GM12878 (cell line): ENCODE results near the gene KDSR. TPM values are rescaled to one million over a fixed set of nuclear protein-coding genes. Genes with fewer than 3 reads are reported as not detected.

ENCODE experiments used
- ATAC-seq: fragments of 200-7000 bp; cut with Tn5 transposase; 3 replicates; pipeline ENCODE4 v1.9.1; 2020; ENCODE audit warnings: mild to moderate bottlenecking, moderate library complexity
- BruUV-seq: library from RNA; stranded (reverse); fragments of 400-500 nt; replicated peaks from 2 replicates; lab custom pipeline; 2021; lab: Mats Ljungman, UMichigan
- CTCF ChIA-PET: fragments of 300-600 bp; sonication (Branson Sonifier 250); formaldehyde crosslinking; extraction: SDS; loops from one replicate; lab custom pipeline; 2021; ENCODE audit warnings: inconsistent platforms; lab: Yijun Ruan, JAX
- POLR2A ChIA-PET: fragments of 350-600 bp; formaldehyde crosslinking; extraction: SDS; loops from one replicate; lab custom pipeline; 2021; ENCODE audit warnings: inconsistent platforms; lab: Charles Lee
- RAD21 ChIA-PET: fragments of 300-600 bp; sonication (Branson Sonifier 250); formaldehyde crosslinking; loops from one replicate; lab custom pipeline; 2023; ENCODE audit warnings: antibody characterized with exemption; ENCODE audit not compliant: unreplicated experiment; lab: Charles Lee
- SMC1A ChIA-PET: fragments of 300-600 bp; sonication (Branson Sonifier 250); formaldehyde crosslinking; loops from one replicate; lab custom pipeline; 2023; ENCODE audit not compliant: unreplicated experiment, uncharacterized antibody; lab: Charles Lee
- DNase-seq: peaks from one replicate; pipeline ENCODE4 v3.0.0-alpha.2; 2011; ENCODE audit warnings: low read depth, low spot score
- FAIRE-seq: peaks from 3 replicates; lab custom pipeline; 2011; peaks lifted over from hg19 to GRCh38; lab: Jason Lieb, UNC
- H2AFZ ChIP-seq: 2 replicates; pipeline ENCODE4 v1.6.0; 2011; ENCODE audit warnings: low read depth, low read length, control low read depth; ENCODE audit not compliant: control insufficient read depth
- H3K27ac ChIP-seq: 2 replicates; pipeline ENCODE4 v1.5.1; 2011; ENCODE audit warnings: control low read depth; ENCODE audit not compliant: control insufficient read depth, insufficient read depth
- H3K27me3 ChIP-seq, 2 experiments: replicated peaks in 1 of 2; 2 replicates each; pipeline versions ENCODE4 v1.6.0 to v1.6.1; 2011; ENCODE audit warnings: low read length in 1 of 2; ENCODE audit not compliant: control insufficient read depth in 2 of 2, insufficient read depth in 2 of 2
- H3K36me3 ChIP-seq, 2 experiments: 2 replicates each; pipeline ENCODE4 v1.5.1; 2011; ENCODE audit warnings: low read length in 1 of 2; ENCODE audit not compliant: control insufficient read depth in 2 of 2, insufficient read depth in 2 of 2
- H3K4me1 ChIP-seq: 2 replicates; pipeline ENCODE4 v1.6.1; 2011; ENCODE audit warnings: mild to moderate bottlenecking, low read length, moderate library complexity, mixed read lengths; ENCODE audit not compliant: control insufficient read depth, insufficient read depth
- H3K4me2 ChIP-seq: 2 replicates; pipeline ENCODE4 v1.6.0; 2011; ENCODE audit warnings: control low read depth; ENCODE audit not compliant: control insufficient read depth, insufficient read depth
- H3K4me3 ChIP-seq: fragments of 200-600 bp; sonication (generic); 2 replicates; pipeline ENCODE4 v1.5.1; 2016
- H3K79me2 ChIP-seq: 2 replicates; pipeline ENCODE4 v1.6.0; 2011; ENCODE audit warnings: low read length; ENCODE audit not compliant: control insufficient read depth, insufficient read depth
- H3K9ac ChIP-seq: 2 replicates; pipeline ENCODE4 v1.8.0; 2011; ENCODE audit warnings: low read length, control low read depth, mixed read lengths; ENCODE audit not compliant: control insufficient read depth, insufficient read depth
- H3K9me3 ChIP-seq: replicated peaks from 3 replicates; pipeline ENCODE4 v1.5.1; 2011; ENCODE audit warnings: mild to moderate bottlenecking, low read length; ENCODE audit not compliant: control insufficient read depth, insufficient read depth
- H4K20me1 ChIP-seq: 2 replicates; pipeline ENCODE4 v1.6.0; 2011; ENCODE audit not compliant: control insufficient read depth, insufficient read depth
- CHD1 ChIP-seq: IDR thresholded peaks from 2 replicates; pipeline ENCODE4 v1.6.1; 2012; ENCODE audit warnings: low read depth, low read length, improper control_type of control experiment
- EGR1 ChIP-seq, 2 experiments: IDR thresholded peaks; 1 replicate in 1 of 2; 2 replicates in 1 of 2; pipeline ENCODE4 v1.6.1; 2011 to 2012; ENCODE audit warnings: low read depth in 2 of 2, low read length in 2 of 2, borderline replicate concordance in 1 of 2, mild to moderate bottlenecking in 1 of 2, moderate library complexity in 1 of 2
- EP300 ChIP-seq, 2 experiments: fragments of 150-350 bp in 1 of 2; IDR thresholded peaks; 2 replicates each; pipeline ENCODE4 v1.6.1; 2011 to 2012; ENCODE audit warnings: low read depth in 2 of 2, low read length in 2 of 2, borderline replicate concordance in 1 of 2, improper control_type of control experiment in 1 of 2, inconsistent platforms in 1 of 2; ENCODE audit not compliant: control insufficient read depth in 1 of 2
- ESRRA ChIP-seq: IDR thresholded peaks from 2 replicates; pipeline ENCODE4 v1.6.1; 2012; ENCODE audit warnings: mild to moderate bottlenecking, low read length, improper control_type of control experiment
- IKZF2 ChIP-seq, 2 experiments: fragments of 450-650 bp; IDR thresholded peaks; 2 replicates each; pipeline ENCODE4 v1.6.1; 2017; ENCODE audit warnings: mild to moderate bottlenecking in 2 of 2, moderate library complexity in 2 of 2
- NFYA ChIP-seq: IDR thresholded peaks from 2 replicates; pipeline ENCODE4 v1.6.1; 2011; ENCODE audit warnings: low read depth, mild to moderate bottlenecking, low read length, improper control_type of control experiment, borderline replicate concordance
- NR2C1 ChIP-seq: fragments of 450-650 bp; IDR thresholded peaks from 2 replicates; pipeline ENCODE4 v1.6.1; 2017; ENCODE audit warnings: antibody characterized with exemption, mild to moderate bottlenecking, moderate library complexity
- NRF1 ChIP-seq: conservative IDR thresholded peaks from 2 replicates; pipeline ENCODE4 v1.6.1; 2011; ENCODE audit warnings: mild to moderate bottlenecking, low read depth, low read length, improper control_type of control experiment
- POU2F2 ChIP-seq: IDR thresholded peaks from 3 replicates; pipeline ENCODE4 v1.6.1; 2011; ENCODE audit warnings: low read depth, mild to moderate bottlenecking, low read length, borderline replicate concordance
- RAD51 ChIP-seq: fragments of 450-650 bp; IDR thresholded peaks from 2 replicates; pipeline ENCODE4 v1.6.1; 2016; ENCODE audit warnings: moderate library complexity, mild to moderate bottlenecking, inconsistent platforms
- RELA ChIP-seq: fragments of 450-650 bp; IDR thresholded peaks from 2 replicates; pipeline ENCODE4 v1.8.0; 2014; ENCODE audit warnings: borderline replicate concordance; ENCODE audit not compliant: partially characterized antibody
- RUNX3 ChIP-seq: IDR thresholded peaks from 2 replicates; pipeline ENCODE4 v1.6.1; 2012; ENCODE audit warnings: low read length, inconsistent platforms
- ZBTB40 ChIP-seq: fragments of 450-650 bp; IDR thresholded peaks from 2 replicates; pipeline ENCODE4 v1.6.1; 2016; ENCODE audit warnings: mild to moderate bottlenecking, moderate library complexity, borderline replicate concordance
- WGBS: methylation state at CpG from one replicate; pipeline ENCODE4 v1.1.6; 2016; ENCODE audit warnings: low lambda C conversion rate; ENCODE audit not compliant: insufficient replicate concordance, insufficient coverage; ENCODE audit errors: missing lambda C conversion rate; 5-methylcytosine and 5-hydroxymethylcytosine counted together
- in situ Hi-C: fragments of 300-500 bp; cut with MboI; formaldehyde crosslinking; loops from 9 replicates; pipeline ENCODE4 v1.14.3; 2018; ENCODE audit warnings: mixed read lengths
- intact Hi-C: fragments of 100-400 bp; cut with micrococcal nuclease; formaldehyde crosslinking; loops from one replicate; pipeline ENCODE4 v1.14.2; 2022; ENCODE audit not compliant: unreplicated experiment
- polyA plus RNA-seq, 11 experiments: library from polyadenylated mRNA; depleted of rRNA in 4 of 11; unstranded in 6 of 11; stranded (reverse) in 5 of 11; fragments of >200 nt; fragmentation: Nextera tagmentation in 4 of 11; fragmentation: Illumina TruSeq in 1 of 11; extraction: Ambion mirVana in 4 of 11; extraction: Trizol in 1 of 11; gene quantifications; 1 replicate in 1 of 11; 2 replicates in 10 of 11; pipeline versions ENCODE4 v1.2.1 to v1.2.3, GENCODE V29; 2011 to 2016; ENCODE audit warnings: inconsistent platforms in 2 of 11, missing spikeins in 2 of 11, low read depth in 1 of 11
- total RNA-seq, 4 experiments: library from RNA; depleted of rRNA in 3 of 4; stranded (reverse); fragments of >200 nt in 3 of 4; fragmentation: Illumina TruSeq in 1 of 4; extraction: Trizol in 1 of 4; gene quantifications; 2 replicates each; pipeline versions ENCODE4 v1.2.1 to v1.2.3, GENCODE V29; 2013 to 2021
- TF ChIP-seq, protein P1 (sequence below): fragments of 450-650 bp; IDR thresholded peaks from 2 replicates; pipeline ENCODE4 v1.6.1; 2017; ENCODE audit warnings: borderline replicate concordance
- TF ChIP-seq, protein P2 (sequence below): fragments of 450-650 bp; IDR thresholded peaks from 2 replicates; pipeline ENCODE4 v1.6.1; 2017; ENCODE audit warnings: antibody characterized with exemption, mild to moderate bottlenecking, moderate library complexity

The KDSR gene
- total and polyA plus RNA-seq, 10 of the 15 experiments (the other 5 are each of a cell fraction or from before 2014, with no cell fraction given) = 5.2 to 25.9 (median 14.3) TPM

DNA sequence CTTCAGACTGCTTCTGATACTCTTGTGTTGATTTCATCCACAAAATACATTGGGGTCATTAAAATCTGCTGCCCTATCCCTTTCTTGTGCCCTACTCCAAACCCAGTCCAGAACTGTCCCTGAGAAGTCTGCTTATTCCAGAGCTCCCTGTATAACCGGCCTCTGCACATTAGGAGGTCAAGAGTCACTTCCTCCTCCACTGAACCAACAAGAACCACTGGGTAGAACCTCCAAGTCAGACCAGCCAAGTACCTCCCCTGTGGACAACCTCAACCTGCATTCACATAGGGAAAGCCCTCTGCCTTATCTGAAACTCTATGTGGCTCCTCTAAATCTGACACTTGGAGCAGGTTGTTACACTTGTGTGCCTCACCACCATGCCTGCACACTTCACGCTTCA, 22.1 kb downstream of the KDSR start:
- RAD21 ChIA-PET = no interaction called here
- Histone ChIP-seq H4K20me1 (no peaks in the 10 kb centered on the region), H3K4me1 (no peaks in the 10 kb centered on the region), H3K9ac (no peak overlapping the region), H3K36me3 (peaks cover 5 to 12% of the 10 kb centered on the region in 2 experiments; a peak in 3 of 4 replicates), H3K4me2 (no peak overlapping the region), H3K9me3 (no peaks in the 10 kb centered on the region), H3K79me2 (no peaks in the 10 kb centered on the region), H3K27ac (no peak overlapping the region), H2AFZ (no peak overlapping the region), H3K27me3 (no peaks in the 10 kb centered on the region), H3K4me3 (no peak overlapping the region)
- in situ Hi-C loops (loop anchor here (25.0 kb wide), 1 partner anchor 633 kb away; the partner anchor contains the start of gene PHLPP1), intact Hi-C loops (loop anchor here (5.0 kb wide), 1 partner anchor 328 kb away; no protein-coding TSS in a partner anchor)
- TF ChIP-seq ESRRA = no peak
- TF ChIP-seq RELA = no peak
- TF ChIP-seq EGR1 (IDR thresholded peaks at IDR 0.05; ENCODE audit: borderline replicate concordance in 1 of 2, low read depth in 2 of 2, low read length in 2 of 2) = no peak
- TF ChIP-seq EP300 (IDR thresholded peaks at IDR 0.05; ENCODE audit: borderline replicate concordance in 1 of 2, control insufficient read depth in 1 of 2, low read depth in 2 of 2, low read length in 2 of 2) = no peak
- TF ChIP-seq NR2C1 = no peak
- TF ChIP-seq NRF1 = no peak
- TF ChIP-seq, protein P1, sequence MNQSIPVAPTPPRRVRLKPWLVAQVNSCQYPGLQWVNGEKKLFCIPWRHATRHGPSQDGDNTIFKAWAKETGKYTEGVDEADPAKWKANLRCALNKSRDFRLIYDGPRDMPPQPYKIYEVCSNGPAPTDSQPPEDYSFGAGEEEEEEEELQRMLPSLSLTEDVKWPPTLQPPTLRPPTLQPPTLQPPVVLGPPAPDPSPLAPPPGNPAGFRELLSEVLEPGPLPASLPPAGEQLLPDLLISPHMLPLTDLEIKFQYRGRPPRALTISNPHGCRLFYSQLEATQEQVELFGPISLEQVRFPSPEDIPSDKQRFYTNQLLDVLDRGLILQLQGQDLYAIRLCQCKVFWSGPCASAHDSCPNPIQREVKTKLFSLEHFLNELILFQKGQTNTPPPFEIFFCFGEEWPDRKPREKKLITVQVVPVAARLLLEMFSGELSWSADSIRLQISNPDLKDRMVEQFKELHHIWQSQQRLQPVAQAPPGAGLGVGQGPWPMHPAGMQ = no peak
- TF ChIP-seq RAD51 = no peak
- TF ChIP-seq, protein P2, sequence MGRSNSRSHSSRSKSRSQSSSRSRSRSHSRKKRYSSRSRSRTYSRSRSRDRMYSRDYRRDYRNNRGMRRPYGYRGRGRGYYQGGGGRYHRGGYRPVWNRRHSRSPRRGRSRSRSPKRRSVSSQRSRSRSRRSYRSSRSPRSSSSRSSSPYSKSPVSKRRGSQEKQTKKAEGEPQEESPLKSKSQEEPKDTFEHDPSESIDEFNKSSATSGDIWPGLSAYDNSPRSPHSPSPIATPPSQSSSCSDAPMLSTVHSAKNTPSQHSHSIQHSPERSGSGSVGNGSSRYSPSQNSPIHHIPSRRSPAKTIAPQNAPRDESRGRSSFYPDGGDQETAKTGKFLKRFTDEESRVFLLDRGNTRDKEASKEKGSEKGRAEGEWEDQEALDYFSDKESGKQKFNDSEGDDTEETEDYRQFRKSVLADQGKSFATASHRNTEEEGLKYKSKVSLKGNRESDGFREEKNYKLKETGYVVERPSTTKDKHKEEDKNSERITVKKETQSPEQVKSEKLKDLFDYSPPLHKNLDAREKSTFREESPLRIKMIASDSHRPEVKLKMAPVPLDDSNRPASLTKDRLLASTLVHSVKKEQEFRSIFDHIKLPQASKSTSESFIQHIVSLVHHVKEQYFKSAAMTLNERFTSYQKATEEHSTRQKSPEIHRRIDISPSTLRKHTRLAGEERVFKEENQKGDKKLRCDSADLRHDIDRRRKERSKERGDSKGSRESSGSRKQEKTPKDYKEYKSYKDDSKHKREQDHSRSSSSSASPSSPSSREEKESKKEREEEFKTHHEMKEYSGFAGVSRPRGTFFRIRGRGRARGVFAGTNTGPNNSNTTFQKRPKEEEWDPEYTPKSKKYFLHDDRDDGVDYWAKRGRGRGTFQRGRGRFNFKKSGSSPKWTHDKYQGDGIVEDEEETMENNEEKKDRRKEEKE = no peak
- no peak for TF ChIP-seq IKZF2 (IDR thresholded peaks at IDR 0.05)
- no peak for TF ChIP-seq CHD1
- TF ChIP-seq POU2F2 = no peak
- no peak for TF ChIP-seq RUNX3
- TF ChIP-seq ZBTB40 = no peak
- no peak for TF ChIP-seq NFYA
- no peak for FAIRE-seq
- SMC1A ChIA-PET = no interaction called here
- POLR2A ChIA-PET = no interaction called here
- no TSS peak for BruUV-seq
- WGBS = 50% methylated on average over 2 of the region's 2 CpGs
- no peak for DNase-seq
- CTCF ChIA-PET = no interaction called here
- ATAC-seq = no peak
